GM19372 (cell line): ENCODE data around the gene EPHA2.

Experiments
- ATAC-seq: cut with Tn5 transposase; IDR thresholded peaks from one replicate; pipeline ENCODE4 v1.9.1; 2021; ENCODE audit warnings: mild to moderate bottlenecking, low read depth, moderate library complexity; ENCODE audit not compliant: unreplicated experiment

The EPHA2 gene

DNA sequence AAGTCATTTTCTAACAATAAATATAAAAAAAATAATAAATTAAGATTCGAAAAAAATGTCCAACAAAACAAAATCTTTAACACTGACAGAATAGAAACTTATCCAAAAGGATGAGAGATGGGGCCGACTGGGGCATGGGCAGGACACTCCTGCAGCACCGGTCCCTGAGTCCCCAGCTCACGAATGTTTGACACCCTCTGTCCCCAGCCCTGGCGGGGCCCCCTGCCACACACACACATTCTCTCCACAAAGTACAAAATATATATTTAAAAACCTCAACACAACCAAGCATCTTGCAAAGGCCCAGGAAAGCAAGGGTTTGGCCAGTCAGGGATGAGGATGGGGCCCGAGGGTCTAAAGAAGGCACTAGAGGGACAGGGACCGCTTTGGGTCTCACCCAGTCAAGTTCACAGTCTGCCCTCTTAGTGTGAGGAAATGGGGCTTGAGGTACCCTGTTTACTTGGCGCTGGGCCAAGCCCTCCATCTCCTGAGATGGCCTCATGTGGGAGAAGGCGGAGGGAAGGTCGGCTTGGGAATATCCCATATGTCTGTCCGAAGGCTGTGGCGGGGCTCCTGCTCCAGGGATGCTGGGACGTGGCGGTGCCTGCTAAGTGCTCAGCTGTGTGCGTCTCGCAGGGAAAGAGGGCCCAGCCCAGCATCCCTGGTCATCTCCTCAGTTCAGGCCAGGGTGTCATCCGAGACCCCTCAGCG lies 31.3 kb downstream of the EPHA2 start:
- ATAC-seq, result no peak

DNA sequence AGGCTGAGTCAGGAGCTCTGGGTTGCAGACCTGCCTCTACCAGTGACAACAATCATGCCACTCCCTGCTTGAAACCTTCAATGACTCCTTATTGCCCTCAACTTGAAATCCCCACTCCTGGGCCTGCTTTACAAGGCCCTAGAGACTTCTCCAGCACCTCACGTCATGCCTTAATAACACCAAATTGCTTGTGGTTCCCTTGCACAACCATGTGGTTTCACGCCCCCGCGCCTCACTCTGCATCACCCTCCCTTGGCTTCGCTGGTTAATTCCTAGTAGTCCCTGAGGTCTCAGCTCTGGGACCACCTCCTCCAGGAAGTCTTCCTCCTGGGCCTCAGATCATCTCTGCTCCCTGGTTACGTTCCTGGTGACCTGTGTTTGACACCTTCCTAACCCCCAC lies 33.0 kb downstream of the EPHA2 start:
- no peak for ATAC-seq

DNA sequence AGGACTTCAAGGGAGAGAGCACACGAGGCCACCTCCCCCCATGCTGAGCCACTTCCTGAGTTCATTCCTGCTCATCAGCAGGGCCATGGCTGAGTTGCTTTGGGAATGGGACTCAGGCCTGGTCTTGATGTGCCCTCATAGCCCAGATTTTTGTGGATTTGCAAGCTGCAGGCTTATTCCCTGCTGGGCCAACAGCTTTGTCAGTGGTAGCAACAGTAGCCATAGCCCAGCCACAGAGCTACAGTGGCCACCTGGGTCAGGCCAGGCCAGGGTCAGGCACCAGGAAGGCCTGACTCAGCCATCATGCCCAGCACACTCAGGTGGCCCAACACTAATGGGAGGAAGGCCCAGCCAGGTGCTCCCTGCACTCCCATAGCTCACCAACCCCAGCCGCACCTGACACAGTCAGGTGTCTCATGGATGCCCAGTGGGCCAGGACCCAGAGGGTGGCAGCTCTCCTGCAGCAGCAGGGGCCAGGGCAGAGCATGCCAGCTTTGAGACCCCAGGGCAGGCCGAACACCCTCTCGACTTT lies 33.5 kb downstream of the EPHA2 start:
- no peak for ATAC-seq

DNA sequence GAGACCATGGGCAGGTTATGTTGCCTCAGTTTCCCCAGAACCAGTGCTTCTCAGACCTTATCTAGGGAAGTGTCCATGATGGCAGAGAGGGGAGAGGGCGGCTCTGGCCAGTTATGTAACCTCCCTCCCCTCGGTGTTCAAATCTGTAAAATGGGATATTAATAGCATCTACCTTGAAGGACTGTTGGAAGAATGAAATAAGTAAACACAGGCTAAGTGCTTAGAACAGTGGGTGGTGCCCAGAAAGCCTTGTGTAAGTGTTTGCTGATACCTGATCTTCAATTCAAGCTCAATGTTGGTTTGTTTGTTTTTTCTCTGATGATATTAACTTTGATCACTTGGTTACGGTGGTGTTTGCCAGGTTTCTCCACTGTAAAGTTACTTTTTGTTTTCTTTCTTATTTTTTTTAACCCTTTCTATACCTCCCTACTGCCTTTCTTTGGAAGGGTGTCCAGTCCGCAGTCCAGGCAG lies 34.9 kb downstream of the EPHA2 start:
- ATAC-seq, result no peak

DNA sequence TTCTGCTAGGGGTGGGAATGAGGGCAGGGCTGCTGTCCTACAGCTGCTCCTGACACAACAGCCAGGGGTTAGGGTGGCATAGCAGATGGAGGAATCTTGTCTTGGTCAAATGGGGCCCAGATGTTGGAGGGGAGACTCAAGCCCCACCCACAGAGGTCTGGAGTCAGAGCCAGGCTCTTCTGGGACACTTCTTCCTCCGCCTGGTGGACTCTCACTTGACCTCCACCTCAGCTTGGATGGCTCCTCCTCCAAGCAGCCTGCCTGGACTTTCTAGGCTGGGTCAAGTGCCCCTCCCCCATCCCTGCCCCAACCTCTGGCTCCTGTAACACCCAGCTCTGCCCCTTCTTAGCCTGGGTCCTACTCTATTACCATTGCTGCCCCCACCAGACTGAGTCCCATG lies 35.5 kb downstream of the EPHA2 start:
- no peak for ATAC-seq

DNA sequence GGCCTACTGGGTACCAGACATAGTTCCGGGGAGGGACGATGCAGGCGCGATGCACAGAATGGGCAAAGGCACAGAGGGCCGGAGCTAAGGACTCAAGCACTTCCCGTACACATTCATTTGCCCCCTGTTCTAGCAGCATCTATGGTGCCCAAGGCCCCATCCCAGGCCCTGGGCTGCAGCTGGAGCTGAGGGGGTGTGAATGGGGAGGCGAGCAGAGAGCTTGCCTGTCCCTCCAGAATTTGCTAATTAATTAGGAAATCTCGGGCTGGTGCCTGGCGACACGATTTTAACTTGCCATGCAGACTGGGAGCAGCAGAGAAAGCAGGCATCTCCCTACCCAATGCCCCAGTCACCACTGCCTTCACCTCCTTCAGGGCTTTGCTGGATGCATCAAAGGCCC lies 35.9 kb downstream of the EPHA2 start:
- ATAC-seq, result no peak

DNA sequence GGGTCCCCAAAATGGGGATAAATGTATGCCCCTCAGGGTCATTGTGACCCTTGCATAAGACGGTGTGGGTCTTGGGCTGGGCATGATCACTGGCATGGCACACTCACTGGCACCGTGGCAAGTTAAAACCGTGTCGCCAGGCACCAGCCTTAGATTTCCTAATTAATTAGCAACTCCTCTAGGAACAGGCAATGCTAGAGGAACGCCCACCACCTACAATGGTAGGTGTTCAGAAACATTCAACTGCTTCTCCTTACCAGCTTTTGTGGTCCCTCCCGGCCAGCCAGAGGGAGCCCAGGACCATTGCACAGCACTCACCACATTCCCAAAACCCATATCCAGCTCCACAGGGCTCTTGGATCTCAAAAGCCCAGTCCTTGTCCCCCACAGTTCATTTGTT lies 36.4 kb downstream of the EPHA2 start:
- ATAC-seq, result no peak

DNA sequence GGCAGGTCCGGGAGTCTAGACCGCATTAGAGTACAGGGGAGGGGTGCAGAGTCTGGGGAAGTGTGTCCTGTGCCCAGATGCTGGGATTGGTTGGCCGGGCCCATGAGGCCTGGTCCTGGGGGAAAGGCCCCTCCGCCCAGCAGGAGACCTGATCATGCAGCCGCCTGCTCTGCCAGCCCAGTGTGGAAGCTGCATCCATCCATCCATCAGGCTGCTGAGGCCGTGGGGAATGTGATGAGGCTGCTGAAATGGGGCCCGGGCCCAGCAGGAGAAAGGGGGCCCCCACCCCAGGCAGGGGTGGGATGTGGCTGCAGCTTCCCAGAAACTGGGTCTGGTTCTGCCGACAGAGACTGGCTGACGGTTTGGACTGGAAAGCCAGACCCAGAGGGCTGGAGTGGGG lies 37.2 kb downstream of the EPHA2 start:
- no peak for ATAC-seq

DNA sequence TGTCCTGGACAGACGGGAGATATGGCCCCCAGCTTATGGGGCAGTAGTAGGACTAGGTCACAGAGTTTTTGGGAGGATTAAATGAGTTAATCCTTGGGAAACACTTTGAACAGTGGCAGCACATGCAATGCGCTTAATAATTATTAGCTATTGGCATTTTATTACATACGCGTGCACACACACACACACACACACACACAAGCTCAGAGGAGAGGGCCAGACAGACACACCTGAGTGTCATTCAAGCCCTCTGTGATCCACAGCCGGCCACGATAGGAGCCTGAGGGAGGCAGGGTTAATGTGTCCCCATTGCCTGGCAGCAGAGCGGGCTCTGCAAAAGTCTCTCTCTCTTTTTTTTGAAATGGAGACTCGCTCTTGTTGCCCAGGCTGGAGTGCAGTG lies 37.9 kb downstream of the EPHA2 start:
- no peak for ATAC-seq

DNA sequence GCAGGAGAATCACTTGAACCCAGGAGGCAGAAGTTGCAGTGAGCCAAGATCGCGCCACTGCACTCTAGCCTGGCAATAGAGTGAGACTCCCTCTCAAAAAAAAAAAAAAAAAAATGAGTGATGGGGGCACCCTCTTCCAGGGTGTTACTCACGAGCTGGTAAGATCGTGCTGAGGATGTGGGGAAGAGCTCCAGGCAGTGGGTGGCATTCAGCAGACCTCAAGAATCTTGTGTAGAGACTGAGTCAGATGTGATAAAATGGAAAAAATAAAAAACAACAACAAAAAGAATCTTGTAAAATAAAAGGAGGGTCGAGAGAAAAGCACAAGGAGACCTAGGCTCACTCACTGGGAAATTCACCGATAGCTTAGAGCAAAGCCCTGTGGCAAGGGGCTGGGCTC lies 38.5 kb downstream of the EPHA2 start:
- no peak for ATAC-seq

DNA sequence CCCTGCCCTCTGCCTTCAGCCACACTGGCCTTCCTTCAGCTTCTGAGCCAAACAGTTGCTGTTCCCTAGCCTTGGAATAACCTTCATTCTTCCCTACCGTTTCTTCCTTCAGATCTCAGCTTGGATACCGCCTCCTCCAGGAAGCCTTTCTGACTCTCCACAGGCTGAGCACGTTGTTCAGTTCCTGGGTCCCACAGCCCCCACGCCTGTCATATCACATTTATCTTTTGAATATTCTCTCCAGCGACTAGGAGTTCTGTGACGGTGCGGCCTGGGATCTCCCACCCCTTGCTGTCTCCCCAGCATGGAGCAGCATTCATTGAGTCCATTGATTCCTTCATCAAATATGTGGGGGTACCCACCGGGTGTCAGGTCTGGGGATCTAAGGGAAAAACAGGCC lies 39.2 kb downstream of the EPHA2 start:
- no peak for ATAC-seq

DNA sequence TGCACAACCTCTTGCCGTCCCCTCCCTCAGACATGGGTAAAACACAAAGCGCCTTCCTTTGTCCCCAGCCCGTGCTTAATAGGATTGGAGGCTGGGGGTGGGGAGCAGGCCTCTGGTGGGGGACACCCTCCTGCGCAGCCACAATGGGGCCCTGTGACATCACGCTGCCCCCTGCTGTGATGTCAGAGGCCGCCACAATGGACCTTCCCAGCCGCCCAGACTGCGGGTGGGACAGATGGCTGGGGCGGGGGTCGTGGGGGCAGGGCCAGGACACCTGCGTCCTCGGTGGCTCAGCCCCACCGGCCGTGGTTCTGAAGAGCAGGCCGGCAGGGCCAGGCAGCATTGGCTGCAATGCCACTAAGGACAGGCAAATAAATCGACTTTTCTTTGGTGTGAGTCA lies 39.9 kb downstream of the EPHA2 start:
- ATAC-seq, result no peak

DNA sequence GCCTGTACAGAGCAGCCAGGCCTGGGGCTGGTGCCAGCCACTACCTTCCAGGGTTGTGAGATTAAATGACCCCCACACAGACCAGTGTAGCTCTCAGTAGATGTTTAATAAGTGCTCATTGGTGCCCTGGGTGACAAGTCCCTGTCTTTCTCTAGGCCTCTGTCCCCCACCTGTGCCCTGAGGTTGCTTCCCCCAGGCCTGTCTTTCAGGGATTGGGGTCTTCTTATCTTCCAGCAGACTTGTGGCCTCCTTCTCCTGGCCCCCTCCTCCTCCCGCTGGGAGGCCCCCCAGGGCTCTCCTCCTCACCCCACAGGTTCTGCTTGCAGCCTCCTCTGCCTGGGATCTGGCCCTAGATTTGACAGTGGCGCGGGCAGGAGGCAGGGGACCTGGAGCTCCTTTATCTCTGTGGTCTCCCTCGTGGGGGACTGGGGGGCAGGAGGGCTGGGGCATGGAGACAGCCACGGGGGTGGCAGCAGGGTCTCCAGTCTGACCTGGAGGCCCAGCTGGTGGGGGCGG lies 40.3 kb downstream of the EPHA2 start:
- no peak for ATAC-seq

DNA sequence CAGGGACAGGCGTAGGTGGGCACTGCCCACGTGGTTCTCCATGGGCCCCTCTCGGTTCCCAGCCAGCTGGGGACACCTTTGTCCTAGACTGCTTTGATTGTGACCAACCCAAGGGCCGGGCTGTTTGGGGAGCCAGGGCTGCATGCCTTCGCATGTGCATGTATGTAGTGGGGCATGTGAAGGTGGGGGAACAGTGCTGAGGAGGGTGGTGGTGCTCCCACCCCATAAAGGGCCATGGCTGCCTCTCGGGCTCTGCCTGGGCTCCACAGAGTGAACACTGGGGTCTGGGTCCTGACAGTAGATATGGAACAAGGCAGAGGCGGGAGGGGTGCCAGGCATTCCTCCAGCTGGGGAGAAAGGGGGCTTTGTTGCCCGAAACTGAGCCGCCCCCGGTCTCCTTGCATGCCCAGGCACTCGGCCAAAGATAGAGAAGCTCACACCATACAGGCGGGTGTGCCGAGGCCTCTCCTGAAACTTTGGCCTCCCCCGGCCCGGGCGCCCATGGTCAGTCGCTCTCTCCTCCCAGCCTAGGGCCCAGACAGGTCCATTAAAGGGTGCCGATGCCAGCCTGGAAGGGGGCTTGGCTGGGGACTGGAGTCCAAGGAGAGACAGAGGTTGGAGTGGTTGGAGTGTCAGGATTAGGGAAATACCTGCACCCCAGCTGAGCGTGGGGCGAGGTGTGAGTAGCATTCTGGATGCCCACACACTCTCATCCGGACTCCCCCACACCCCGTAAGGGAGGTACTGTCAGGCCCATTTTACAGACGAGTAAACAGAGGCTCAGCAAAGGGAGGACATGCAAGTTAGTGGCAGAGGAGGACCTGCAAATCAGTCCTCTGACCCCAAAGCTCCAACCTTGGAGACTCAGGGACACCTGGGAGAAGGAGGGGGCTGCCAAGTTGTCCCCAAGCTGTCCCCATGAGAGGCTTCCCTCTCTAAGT lies 41.1 kb downstream of the EPHA2 start:
- no peak for ATAC-seq

DNA sequence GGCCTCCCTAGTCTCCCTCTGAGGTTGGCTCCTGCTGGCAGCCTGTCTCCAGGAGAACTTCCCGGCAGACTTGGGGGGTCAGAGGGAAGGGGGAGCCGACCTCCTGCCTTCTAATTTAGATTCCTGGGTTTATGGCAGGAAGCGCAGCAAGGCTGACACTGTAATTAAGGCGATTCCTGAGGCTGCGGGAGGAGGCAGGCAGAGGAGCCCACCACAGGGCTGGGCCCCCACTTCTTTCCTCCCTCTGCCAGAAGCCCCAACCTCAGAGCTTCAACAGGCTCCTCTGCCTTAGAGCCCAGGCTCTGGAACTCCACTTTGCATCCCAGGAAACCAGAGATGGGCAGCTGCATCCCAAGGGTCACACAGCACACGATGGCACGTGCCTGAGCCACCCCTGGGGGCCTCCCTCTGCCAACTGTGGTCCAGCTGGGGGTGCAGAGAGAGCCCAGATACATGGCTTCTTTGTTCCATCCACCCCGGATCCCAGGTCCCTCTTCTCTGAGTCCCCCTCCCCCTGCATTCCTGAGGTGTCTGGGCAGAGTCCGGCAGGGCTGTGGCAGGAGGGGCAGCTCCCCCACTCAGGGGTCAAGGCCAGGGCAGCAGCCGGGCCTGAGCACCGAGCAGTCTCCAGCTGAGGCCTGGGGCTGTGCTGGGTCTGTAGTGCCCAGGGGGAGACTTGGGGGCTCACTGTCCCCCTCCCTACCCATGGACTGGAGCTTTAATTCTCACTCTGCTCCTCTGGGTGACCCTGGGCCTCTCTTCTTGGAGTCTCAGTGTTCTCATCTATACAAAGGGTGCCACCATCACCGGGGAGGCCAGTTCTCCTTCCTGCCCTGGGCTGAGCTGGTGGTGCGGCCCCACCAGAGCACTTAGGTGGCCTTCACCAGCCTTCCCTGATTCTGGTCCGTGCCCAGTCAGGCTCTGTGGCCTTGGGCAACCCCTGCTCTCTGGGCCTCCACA lies 43.0 kb downstream of the EPHA2 start:
- ATAC-seq, result no peak

DNA sequence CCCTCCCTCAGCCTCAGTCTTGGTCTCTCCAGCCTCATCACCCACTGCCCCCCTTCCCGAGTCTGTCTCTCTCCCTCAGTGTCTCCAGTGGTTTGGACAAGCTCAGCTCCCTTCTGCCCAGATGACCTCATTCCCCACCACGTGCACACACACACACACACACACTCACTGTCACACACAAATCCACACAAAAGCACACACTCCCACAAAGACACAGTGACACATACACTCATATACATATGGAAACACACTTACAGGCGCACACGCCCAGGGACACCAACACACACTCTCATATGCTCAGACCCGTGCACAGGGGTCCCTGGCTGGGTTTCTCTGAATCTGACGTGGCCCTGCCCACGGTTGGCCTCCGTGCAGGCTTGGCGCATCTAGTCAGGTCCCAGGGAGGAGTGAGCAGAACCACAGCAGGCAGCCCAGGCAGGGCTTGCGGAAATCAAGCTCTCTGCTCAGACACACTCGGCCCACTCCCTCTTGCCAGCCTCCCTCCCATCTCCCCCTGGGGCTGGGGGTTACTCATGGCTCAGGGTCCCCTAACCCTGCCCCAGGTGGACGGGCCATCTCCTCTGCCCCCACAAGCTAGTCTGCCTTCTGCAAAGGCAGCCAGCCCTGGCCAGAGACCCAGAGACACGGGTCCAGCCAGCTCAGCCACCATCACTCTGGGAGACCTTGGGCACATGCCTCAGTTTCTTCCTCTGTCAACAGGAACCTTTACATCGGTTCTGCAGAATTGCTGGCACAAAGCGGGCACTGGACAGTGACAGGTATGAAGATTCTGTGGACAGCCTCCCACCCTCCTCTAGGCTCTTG lies 43.9 kb downstream of the EPHA2 start:
- ATAC-seq, result no peak

DNA sequence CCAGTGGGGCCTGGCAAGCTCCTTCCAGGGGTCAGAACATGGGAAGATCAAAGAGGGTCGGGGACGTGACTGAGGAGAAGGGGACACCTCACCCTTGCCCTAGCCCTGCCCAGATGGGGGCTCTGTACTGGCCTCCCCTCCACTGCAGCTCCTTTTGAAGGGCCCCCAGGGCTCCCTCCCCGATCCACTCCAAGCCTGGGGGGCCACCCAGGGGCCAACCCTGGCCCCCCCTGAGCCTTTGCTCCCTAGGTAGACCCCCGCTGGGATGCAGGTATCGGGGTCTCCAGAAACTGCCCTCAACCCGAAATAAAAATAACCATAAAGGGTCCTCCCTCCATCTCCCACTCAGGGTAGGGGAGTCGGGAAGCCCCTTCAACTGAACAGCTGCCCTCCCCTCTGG lies 45.0 kb downstream of the EPHA2 start:
- no peak for ATAC-seq

DNA sequence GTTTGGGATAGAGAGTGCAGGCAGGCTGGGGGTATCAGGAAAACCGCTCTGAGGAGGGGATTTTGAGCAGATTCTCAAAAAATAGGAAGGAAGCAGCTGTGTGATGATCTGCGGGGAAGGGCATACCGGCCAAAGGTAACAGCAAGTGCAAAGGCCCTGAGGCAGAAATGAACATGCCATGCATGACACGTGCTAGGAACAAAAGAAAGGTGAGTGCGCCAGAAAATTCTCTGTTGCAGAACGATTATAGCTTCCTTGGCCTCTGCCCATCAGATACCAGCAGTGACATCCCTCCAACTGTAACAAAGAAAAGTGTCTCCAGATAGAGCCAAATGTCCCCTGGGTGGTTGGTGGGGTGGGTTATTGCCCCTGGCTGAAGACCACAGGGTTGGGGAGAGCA lies 45.4 kb downstream of the EPHA2 start:
- ATAC-seq, result no peak

DNA sequence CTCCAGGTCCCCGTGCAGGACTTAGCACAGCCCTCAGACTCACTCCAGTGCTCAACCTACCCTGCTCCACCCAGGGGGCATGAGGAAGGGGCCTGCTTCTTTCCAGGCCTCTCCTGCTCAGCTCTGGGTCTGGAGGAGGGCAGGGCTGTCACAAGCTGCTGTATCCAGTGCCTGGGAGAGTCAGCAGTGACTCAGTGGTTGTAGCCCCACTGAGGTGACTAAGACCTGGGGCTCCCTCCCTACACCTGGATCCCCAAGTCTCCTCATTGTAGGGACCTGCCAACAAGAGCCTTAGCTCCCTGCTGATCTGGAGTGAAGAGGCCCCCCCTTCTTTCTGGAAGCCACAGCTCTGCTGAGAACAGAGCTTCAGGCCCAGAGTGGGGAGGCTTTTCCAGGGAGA lies 46.3 kb downstream of the EPHA2 start:
- no peak for ATAC-seq
